WTC11 (cell line): Measurements from ENCODE around the gene APCS.

Experiments
- NR3C1 ChIP-seq: sonication (generic); formaldehyde crosslinking; conservative IDR thresholded peaks from 2 replicates; pipeline ENCODE4 v1.8.1; 2023; ENCODE audit warnings: low read depth, mild to moderate bottlenecking, missing genetic modification reagents
- TF ChIP-seq, protein P1 (sequence below): sonication (generic); formaldehyde crosslinking; IDR thresholded peaks from 2 replicates; pipeline ENCODE4 v1.8.0; 2022; ENCODE audit warnings: mild to moderate bottlenecking, missing genetic modification reagents
- TF ChIP-seq, protein P2 (sequence below): sonication (generic); formaldehyde crosslinking; IDR thresholded peaks from 2 replicates; pipeline ENCODE4 v1.8.0; 2022; ENCODE audit warnings: mild to moderate bottlenecking, missing genetic modification reagents
- TF ChIP-seq, protein P3 (sequence below): fragments of 200-600 bp; IDR thresholded peaks from 2 replicates; pipeline ENCODE4 v1.8.0; 2022; ENCODE audit warnings: antibody characterized with exemption
- TF ChIP-seq, protein P4 (sequence below): sonication (generic); formaldehyde crosslinking; IDR thresholded peaks from 2 replicates; pipeline ENCODE4 v1.8.1; 2022; ENCODE audit warnings: low read depth, missing genetic modification reagents, borderline replicate concordance

DNA sequence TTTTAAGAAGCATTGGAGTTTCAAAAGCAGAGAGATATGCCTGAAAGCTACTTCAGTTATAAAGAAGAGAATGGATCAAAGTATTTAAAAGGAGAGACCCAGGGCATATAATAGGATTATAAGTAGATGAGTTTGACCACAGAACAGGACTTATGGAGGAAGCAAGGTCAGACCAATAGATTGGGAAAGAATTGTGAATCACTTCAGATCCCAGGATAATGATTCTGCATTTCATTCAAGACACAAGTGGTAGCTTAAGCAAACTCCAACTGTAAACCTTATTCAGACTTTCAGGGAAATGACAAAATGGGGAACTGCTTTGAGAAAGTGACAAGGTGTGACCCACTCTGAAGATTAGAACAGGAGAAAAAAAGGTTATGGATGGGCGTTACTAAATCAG is 32.9 kb upstream of the APCS start:
- TF ChIP-seq, protein P1, sequence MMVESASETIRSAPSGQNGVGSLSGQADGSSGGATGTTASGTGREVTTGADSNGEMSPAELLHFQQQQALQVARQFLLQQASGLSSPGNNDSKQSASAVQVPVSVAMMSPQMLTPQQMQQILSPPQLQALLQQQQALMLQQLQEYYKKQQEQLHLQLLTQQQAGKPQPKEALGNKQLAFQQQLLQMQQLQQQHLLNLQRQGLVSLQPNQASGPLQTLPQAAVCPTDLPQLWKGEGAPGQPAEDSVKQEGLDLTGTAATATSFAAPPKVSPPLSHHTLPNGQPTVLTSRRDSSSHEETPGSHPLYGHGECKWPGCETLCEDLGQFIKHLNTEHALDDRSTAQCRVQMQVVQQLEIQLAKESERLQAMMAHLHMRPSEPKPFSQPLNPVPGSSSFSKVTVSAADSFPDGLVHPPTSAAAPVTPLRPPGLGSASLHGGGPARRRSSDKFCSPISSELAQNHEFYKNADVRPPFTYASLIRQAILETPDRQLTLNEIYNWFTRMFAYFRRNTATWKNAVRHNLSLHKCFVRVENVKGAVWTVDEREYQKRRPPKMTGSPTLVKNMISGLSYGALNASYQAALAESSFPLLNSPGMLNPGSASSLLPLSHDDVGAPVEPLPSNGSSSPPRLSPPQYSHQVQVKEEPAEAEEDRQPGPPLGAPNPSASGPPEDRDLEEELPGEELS (CRISPR knock-in tag) = no peak
- no peak for TF ChIP-seq NR3C1 (CRISPR knock-in tag)
- TF ChIP-seq, protein P2, sequence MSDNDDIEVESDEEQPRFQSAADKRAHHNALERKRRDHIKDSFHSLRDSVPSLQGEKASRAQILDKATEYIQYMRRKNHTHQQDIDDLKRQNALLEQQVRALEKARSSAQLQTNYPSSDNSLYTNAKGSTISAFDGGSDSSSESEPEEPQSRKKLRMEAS (CRISPR knock-in tag) = no peak
- TF ChIP-seq, protein P3, sequence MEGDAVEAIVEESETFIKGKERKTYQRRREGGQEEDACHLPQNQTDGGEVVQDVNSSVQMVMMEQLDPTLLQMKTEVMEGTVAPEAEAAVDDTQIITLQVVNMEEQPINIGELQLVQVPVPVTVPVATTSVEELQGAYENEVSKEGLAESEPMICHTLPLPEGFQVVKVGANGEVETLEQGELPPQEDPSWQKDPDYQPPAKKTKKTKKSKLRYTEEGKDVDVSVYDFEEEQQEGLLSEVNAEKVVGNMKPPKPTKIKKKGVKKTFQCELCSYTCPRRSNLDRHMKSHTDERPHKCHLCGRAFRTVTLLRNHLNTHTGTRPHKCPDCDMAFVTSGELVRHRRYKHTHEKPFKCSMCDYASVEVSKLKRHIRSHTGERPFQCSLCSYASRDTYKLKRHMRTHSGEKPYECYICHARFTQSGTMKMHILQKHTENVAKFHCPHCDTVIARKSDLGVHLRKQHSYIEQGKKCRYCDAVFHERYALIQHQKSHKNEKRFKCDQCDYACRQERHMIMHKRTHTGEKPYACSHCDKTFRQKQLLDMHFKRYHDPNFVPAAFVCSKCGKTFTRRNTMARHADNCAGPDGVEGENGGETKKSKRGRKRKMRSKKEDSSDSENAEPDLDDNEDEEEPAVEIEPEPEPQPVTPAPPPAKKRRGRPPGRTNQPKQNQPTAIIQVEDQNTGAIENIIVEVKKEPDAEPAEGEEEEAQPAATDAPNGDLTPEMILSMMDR = no peak
- TF ChIP-seq, protein P4, sequence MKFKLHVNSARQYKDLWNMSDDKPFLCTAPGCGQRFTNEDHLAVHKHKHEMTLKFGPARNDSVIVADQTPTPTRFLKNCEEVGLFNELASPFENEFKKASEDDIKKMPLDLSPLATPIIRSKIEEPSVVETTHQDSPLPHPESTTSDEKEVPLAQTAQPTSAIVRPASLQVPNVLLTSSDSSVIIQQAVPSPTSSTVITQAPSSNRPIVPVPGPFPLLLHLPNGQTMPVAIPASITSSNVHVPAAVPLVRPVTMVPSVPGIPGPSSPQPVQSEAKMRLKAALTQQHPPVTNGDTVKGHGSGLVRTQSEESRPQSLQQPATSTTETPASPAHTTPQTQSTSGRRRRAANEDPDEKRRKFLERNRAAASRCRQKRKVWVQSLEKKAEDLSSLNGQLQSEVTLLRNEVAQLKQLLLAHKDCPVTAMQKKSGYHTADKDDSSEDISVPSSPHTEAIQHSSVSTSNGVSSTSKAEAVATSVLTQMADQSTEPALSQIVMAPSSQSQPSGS = no peak
